Cardiac muscle cell (in vitro differentiated cells and primary cell): ENCODE results near the gene WDFY4. TPM values are rescaled to one million over a fixed set of nuclear protein-coding genes. Genes with fewer than 3 reads are reported as not detected.

Experiments used
- DNase-seq, 2 donors: peaks; one replicate each; pipeline versions ENCODE4 v3.0.0 to v3.0.0-alpha.2; 2010 to 2017; ENCODE audit warnings: low read depth in 1 of 2, low spot score in 1 of 2
- H3K27ac ChIP-seq: fragments of 200-600 bp; sonication (generic); 2 replicates; pipeline ENCODE4 v1.5.1; 2016
- H3K27me3 ChIP-seq: fragments of 200-600 bp; sonication (generic); 2 replicates; pipeline ENCODE4 v1.6.0; 2016; ENCODE audit warnings: control low read depth
- H3K36me3 ChIP-seq: fragments of 200-600 bp; sonication (generic); 2 replicates; pipeline ENCODE4 v1.5.1; 2016; ENCODE audit warnings: control low read depth
- H3K4me1 ChIP-seq: fragments of 200-600 bp; sonication (generic); 2 replicates; pipeline ENCODE4 v1.8.1; 2017; ENCODE audit warnings: low read depth, mild to moderate bottlenecking, mixed run types
- H3K4me3 ChIP-seq: fragments of 200-600 bp; sonication (generic); 2 replicates; pipeline ENCODE4 v1.5.1; 2016; ENCODE audit warnings: mild to moderate bottlenecking
- H3K9me3 ChIP-seq: fragments of 200-600 bp; sonication (generic); 2 replicates; pipeline ENCODE4 v1.5.1; 2017; ENCODE audit warnings: low read depth, mild to moderate bottlenecking, control low read depth
- CTCF ChIP-seq: IDR thresholded peaks from 2 replicates; pipeline ENCODE4 v1.5.1; 2012; ENCODE audit warnings: low read depth, mild to moderate bottlenecking, low read length
- polyA plus RNA-seq: library from polyadenylated mRNA; unstranded; fragments of >200 nt; fragmentation: Nextera tagmentation; extraction: Ambion mirVana; gene quantifications from 2 replicates; pipeline ENCODE4 v1.2.1, GENCODE V29; 2016
- total RNA-seq: library from RNA; depleted of rRNA; stranded (reverse); fragments of >200 nt; gene quantifications from 2 replicates; pipeline ENCODE4 v1.2.3, GENCODE V29; 2016

WDFY4 gene
- total and polyA plus RNA-seq, 2 experiments from 2014 or later, result not detected

GRCh38 chr10:48807791-48808470, 123.3 kb downstream of the WDFY4 start:
- Histone ChIP-seq H3K9me3 (no peaks in the 10 kb centered on the region), H3K27me3 (no peaks in the 10 kb centered on the region), H3K36me3 (no peaks in the 10 kb centered on the region), H3K27ac (no peak overlapping the region), H3K4me3 (no peak overlapping the region), H3K4me1 (no peaks in the 10 kb centered on the region)
- TF ChIP-seq CTCF, result no peak
- DNase-seq, result no peak

- TF ChIP-seq CTCF, result no peak
- DNase-seq, result no peak
- no peaks in the 10 kb centered on the region for H3K9me3 ChIP-seq
Measured at GRCh38 chr10:48809261-48809660, 124.6 kb downstream of the WDFY4 start.

GRCh38 chr10:48811461-48811860, 126.8 kb downstream of the WDFY4 start:
- Histone ChIP-seq H3K27me3 (no peaks in the 10 kb centered on the region), H3K4me3 (no peak overlapping the region), H3K36me3 (no peaks in the 10 kb centered on the region), H3K27ac (no peak overlapping the region), H3K4me1 (no peaks in the 10 kb centered on the region), H3K9me3 (no peaks in the 10 kb centered on the region)
- no peak for DNase-seq
- TF ChIP-seq CTCF, result no peak

More at GRCh38 chr10:48809261-48809660, 124.6 kb downstream of the WDFY4 start:
- H3K36me3 ChIP-seq, result no peaks in the 10 kb centered on the region
- no peaks in the 10 kb centered on the region for H3K27me3 ChIP-seq
- no peak overlapping the region for H3K4me3 ChIP-seq
- H3K27ac ChIP-seq, result no peak overlapping the region
- no peaks in the 10 kb centered on the region for H3K4me1 ChIP-seq

- no peak for DNase-seq
- H3K9me3 ChIP-seq, result no peaks in the 10 kb centered on the region
- H3K4me1 ChIP-seq, result no peaks in the 10 kb centered on the region
- no peaks in the 10 kb centered on the region for H3K36me3 ChIP-seq
- H3K27me3 ChIP-seq, result no peaks in the 10 kb centered on the region
- no peak overlapping the region for H3K4me3 ChIP-seq
- no peak for TF ChIP-seq CTCF
- no peak overlapping the region for H3K27ac ChIP-seq
Measured at GRCh38 chr10:48811917-48812316, 127.2 kb downstream of the WDFY4 start.

- H3K27ac ChIP-seq, result no peak overlapping the region
- H3K9me3 ChIP-seq, result no peaks in the 10 kb centered on the region
- H3K36me3 ChIP-seq, result no peaks in the 10 kb centered on the region
- H3K4me1 ChIP-seq, result no peaks in the 10 kb centered on the region
- TF ChIP-seq CTCF, result no peak
- no peak overlapping the region for H3K4me3 ChIP-seq
- no peaks in the 10 kb centered on the region for H3K27me3 ChIP-seq
- DNase-seq, result no peak
Measured at GRCh38 chr10:48813291-48813690, 128.6 kb downstream of the WDFY4 start.

GRCh38 chr10:48813825-48814224, 129.2 kb downstream of the WDFY4 start:
- Histone ChIP-seq H3K27ac (no peak overlapping the region), H3K4me3 (no peak overlapping the region), H3K4me1 (no peaks in the 10 kb centered on the region), H3K36me3 (no peaks in the 10 kb centered on the region), H3K27me3 (no peaks in the 10 kb centered on the region), H3K9me3 (no peaks in the 10 kb centered on the region)
- no peak for DNase-seq
- no peak for TF ChIP-seq CTCF
